H4 (cell line): ENCODE results near the gene MYH11. TPM values are rescaled to one million over a fixed set of nuclear protein-coding genes. Genes with fewer than 3 reads are reported as not detected.
"Not testable (repeated sequence)": the region's sequence is repeated elsewhere in the genome, so short reads cannot be mapped to it uniquely, and the experiment has no call there.

Source experiments
- DNase-seq: peaks from one replicate; pipeline ENCODE4 v3.0.0-alpha.2; 2015; ENCODE audit warnings: low spot score
- total RNA-seq: library from RNA; depleted of rRNA; stranded (reverse); fragments of >200 nt; shearing (Covaris generic); gene quantifications from 2 replicates; pipeline ENCODE4 v1.2.3, GENCODE V29; 2014

Gene MYH11
- total RNA-seq, 1 experiment from 2014 or later = not detected

- DNase-seq = no peak
Measured at GRCh38 chr16:15716694-15717447, 140.0 kb downstream of the MYH11 start.

- no peak for DNase-seq
Measured at GRCh38 chr16:15715221-15715620, 141.6 kb downstream of the MYH11 start.

- DNase-seq = no peak
Measured at GRCh38 chr16:15714393-15715172, 142.2 kb downstream of the MYH11 start.

- no peak for DNase-seq
Measured at GRCh38 chr16:15708997-15709396, 147.8 kb downstream of the MYH11 start.

GRCh38 chr16:15708096-15708495 lies 148.7 kb downstream of the MYH11 start:
- DNase-seq = no peak

GRCh38 chr16:15707332-15707731 lies 149.5 kb downstream of the MYH11 start:
- DNase-seq = no peak

GRCh38 chr16:15705064-15705565 lies 151.7 kb downstream of the MYH11 start:
- no peak for DNase-seq

- peak; percentile 27 for DNase-seq
Measured at GRCh38 chr16:15704545-15704987, 152.3 kb downstream of the MYH11 start.

GRCh38 chr16:15703029-15703736 lies 153.6 kb downstream of the MYH11 start:
- no peak for DNase-seq

GRCh38 chr16:15701975-15702970 lies 154.6 kb downstream of the MYH11 start:
- no peak for DNase-seq

- no peak for DNase-seq
Measured at GRCh38 chr16:15701367-15701766, 155.5 kb downstream of the MYH11 start.

- no peak for DNase-seq
Measured at GRCh38 chr16:15699819-15700218, 157.0 kb downstream of the MYH11 start.

- DNase-seq = no peak
Measured at GRCh38 chr16:15694499-15694898, 162.3 kb downstream of the MYH11 start.

- not testable (repeated sequence) for DNase-seq
Measured at GRCh38 chr16:15692508-15692907, 164.3 kb downstream of the MYH11 start.

GRCh38 chr16:15691046-15691445 lies 165.8 kb downstream of the MYH11 start:
- no peak for DNase-seq

- DNase-seq = no peak
Measured at GRCh38 chr16:15690296-15690695, 166.5 kb downstream of the MYH11 start.

GRCh38 chr16:15689290-15689689 lies 167.5 kb downstream of the MYH11 start:
- DNase-seq = no peak

- DNase-seq = no peak
Measured at GRCh38 chr16:15686287-15686686, 170.5 kb downstream of the MYH11 start.

- peak; percentile 74 for DNase-seq
Measured at GRCh38 chr16:15682105-15682570, 174.7 kb downstream of the MYH11 start.

GRCh38 chr16:15677447-15677846 lies 179.4 kb downstream of the MYH11 start:
- DNase-seq = no peak

GRCh38 chr16:15676506-15676905 lies 180.3 kb downstream of the MYH11 start:
- no peak for DNase-seq
